ENCODE measurements around the gene RYR2.

DNA sequence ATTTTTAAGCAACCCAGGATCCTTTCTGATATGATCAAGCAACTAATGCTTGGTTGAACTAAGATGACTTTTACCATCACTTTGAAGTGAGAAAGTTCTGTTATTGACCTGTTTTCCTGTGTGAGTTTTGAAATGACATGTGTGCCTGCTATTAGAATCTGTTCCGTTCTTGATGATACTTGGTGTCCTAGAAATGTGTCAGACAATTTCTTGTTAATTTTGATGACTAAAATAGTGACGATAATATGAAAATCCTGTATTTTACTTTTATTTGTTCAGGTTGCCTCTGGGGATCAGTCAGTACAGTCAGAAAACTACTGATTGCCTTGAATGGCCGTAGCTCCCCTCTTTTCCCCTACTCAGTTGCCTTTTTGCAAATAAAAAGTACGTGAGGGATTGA lies 228.0 kb downstream of the RYR2 start:
- TF ChIP-seq, protein P1, sequence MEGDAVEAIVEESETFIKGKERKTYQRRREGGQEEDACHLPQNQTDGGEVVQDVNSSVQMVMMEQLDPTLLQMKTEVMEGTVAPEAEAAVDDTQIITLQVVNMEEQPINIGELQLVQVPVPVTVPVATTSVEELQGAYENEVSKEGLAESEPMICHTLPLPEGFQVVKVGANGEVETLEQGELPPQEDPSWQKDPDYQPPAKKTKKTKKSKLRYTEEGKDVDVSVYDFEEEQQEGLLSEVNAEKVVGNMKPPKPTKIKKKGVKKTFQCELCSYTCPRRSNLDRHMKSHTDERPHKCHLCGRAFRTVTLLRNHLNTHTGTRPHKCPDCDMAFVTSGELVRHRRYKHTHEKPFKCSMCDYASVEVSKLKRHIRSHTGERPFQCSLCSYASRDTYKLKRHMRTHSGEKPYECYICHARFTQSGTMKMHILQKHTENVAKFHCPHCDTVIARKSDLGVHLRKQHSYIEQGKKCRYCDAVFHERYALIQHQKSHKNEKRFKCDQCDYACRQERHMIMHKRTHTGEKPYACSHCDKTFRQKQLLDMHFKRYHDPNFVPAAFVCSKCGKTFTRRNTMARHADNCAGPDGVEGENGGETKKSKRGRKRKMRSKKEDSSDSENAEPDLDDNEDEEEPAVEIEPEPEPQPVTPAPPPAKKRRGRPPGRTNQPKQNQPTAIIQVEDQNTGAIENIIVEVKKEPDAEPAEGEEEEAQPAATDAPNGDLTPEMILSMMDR (IDR thresholded peaks at IDR 0.05; ENCODE audit: low read depth, low read length) = no peak
- TF ChIP-seq EZH2phosphoT487 (IDR thresholded peaks at IDR 0.05; ENCODE audit: low read depth) = no peak

Data from OCI-LY3 (cell line).